HG02763 (cell line): ENCODE data around the gene KCNQ4.

Source experiments
- ATAC-seq: cut with Tn5 transposase; IDR thresholded peaks from one replicate; pipeline ENCODE4 v1.9.1; 2021; ENCODE audit warnings: mild to moderate bottlenecking, moderate library complexity; ENCODE audit not compliant: unreplicated experiment

KCNQ4 gene

GRCh38 chr1:40857737-40858136 is 74.2 kb downstream of the KCNQ4 start:
- ATAC-seq, result no peak

GRCh38 chr1:40858856-40859416 is 75.3 kb downstream of the KCNQ4 start:
- no peak for ATAC-seq

DNA sequence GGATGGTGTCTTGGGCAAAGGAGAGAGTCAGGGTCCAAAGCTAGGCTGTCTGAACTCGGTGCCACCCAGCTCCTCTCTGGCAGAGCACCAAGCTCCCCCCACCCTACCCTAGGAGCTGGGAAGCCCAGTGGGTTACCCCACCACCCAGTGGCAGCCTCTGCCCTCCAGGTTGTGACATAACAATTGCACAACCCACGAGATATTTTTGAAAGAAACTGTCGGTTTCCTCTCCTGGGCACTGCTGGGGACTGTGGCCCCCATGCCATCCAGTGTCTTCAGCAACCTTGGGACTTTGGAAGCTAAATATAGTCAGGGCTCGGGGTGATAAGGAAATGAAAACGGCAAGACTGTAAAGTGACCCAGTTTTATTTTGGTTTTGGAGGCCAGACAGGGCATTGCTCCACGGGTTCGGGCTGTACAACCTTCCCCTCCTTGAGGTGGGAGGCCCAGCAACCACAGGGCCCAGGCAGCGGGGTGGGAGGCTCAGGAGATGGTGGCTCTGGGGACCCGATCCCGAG is 77.2 kb downstream of the KCNQ4 start:
- no peak for ATAC-seq

DNA sequence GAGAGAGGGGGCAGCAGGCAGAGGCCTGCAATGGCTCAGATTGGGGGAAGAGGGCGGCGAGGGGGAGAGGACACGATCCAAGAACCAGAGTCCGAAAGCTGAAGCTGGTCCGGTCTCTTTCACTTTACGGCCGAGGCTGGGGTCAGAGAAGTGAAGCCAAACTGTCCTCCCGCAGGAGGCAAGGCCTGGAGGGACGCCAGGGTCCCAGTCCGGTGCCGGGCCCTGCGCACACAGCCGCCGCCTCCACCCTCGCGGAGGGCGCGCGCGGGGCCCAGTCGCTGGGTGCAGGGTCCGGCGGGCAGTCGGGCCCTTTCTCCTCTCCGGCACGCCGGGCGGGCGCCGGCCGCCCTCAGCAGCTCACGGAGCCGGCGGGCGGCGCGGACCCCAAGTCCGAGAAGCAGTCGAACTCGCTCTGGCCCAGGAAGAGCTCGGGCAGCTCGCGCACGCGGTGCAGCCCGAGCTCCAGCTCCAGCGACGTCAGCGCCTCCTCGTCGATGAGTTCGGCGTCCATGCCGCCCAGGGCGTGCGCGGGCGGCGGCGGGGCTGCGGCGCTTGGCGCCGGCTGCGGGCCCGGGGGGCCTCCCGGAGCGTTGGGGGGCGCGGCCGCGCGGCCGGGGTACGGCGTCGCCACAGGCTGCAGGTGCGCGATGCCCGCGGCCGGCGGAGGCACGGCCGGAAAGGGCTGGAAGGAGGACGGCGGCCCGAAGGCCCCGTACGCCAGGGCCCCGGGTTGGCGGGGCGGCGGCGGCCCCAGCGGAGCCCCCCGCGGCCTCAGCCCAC is 77.8 kb downstream of the KCNQ4 start:
- ATAC-seq, result peak; percentile 1

DNA sequence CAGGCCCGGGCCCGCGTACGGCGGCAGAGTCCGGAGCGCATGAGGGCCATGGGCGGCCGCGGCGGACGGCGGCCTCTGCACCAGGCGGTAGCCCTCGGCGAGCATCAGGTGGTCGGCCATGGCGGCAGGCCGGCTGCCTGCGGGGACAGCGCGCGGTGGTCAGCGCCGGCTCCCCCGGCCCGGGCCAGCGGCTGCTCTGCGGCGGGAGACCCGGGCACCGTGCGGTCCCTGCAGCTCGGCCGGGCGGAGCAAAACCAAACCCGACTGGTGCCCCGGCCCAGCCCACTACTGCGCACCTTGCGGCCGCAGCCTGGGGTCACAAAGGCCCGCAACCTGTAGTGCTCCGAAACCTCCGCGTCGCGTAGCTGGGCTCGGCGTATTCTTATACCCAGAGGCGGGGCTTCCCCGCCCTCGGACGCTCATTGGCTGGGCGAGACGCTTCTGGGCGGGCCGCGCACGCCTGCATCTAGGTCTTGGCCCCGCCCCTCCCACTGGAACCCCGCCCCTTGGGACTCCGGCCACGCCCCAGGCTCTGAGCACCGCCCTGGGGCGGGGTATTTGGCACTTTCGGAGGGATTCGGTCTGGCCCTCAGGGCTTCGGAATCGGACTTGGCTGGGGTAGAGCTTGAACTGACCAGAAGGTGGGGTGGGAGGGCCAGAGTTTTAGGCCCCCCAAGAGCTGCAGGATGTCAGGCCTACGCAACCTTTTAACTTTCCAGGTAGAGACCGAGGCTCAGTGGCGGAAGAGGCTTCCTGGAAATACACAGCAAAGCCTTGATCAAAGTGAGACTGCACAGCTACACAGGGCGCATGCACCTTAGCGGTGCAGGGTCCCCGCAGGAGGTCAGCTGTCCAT is 78.6 kb downstream of the KCNQ4 start, which contains the start of gene CITED4:
TSS of gene CITED4 (minus strand) at position 356 of the 856 bp plus-strand sequence. CDS start at position 120, 236 bp downstream.
- ATAC-seq, result peak; percentile 94

DNA sequence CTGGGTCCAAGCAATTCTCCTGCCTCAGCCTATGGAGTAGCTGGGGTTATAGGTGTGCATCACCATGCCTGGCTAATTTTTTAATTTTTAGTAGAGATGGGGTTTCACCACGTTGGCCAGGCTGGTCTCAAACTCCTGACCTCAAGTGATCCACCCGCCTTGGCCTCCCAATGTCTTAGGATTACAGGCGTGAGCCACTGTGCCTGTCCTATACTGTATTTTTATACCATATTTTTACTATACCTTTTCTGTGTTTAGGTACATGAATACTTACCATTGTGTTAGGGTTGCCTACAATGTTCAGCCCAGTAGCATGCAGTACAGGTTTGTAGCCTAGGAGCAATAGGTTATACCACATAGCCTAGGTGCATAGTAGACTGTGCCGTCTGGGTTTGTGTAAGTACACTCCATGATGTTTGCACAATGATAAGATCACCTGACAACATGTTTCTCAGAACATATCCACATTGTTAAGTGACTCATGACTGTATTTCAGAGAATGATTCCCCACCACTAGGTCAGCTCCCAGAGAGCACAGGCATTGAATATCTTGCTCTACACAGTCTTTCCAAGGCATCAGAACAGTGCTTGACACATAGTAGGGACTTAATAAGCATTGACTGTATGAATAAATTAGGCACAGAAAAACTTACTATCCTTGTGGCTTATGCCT is 84.6 kb downstream of the KCNQ4 start:
- ATAC-seq, result no peak

DNA sequence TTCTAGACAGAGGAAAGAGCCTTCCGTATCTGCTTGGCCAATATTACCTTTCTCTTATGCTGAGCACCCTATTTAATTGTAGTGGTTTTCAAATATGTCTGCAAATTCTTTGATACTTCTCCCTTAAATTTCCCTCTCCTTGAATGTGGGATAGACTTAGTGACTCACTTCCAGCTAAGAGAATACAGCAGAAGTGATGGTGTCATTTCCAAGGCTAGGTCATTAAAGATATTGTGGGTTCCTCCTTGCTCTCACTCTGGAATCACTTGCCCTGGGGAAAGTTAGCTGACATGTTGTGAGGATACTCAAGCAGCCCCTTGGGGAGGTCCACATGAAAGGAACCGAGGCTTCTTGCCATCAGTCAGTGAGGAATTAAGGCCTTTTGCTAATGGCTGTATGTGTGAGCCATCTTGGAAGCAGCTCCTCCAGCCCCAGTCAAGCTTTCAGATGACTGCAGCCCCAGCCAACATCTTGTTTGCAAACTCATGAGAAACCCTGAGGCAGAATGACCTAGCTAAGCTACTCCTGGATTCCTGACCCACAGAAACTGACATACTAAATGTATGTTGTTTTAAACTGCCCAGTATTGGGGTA is 86.6 kb downstream of the KCNQ4 start:
- ATAC-seq, result no peak

DNA sequence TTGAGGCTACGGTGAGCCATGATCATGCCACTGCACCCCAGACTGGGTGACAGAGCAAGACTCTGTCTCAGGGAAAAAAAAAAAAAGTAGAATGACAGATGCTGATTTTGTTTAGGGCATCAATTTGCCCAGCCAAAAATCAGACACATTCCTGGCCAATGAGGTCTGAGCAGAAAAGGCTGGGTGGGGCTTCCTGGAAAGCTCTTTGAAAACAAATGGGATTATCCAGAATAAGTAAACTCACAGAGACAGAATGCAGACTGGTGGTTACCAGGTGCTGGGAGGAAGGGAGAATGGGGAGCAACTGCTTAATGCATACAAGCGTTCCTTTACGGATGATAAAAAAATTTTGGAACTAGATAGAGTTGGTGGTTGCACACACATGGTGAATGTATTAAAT is 88.7 kb downstream of the KCNQ4 start:
- no peak for ATAC-seq

DNA sequence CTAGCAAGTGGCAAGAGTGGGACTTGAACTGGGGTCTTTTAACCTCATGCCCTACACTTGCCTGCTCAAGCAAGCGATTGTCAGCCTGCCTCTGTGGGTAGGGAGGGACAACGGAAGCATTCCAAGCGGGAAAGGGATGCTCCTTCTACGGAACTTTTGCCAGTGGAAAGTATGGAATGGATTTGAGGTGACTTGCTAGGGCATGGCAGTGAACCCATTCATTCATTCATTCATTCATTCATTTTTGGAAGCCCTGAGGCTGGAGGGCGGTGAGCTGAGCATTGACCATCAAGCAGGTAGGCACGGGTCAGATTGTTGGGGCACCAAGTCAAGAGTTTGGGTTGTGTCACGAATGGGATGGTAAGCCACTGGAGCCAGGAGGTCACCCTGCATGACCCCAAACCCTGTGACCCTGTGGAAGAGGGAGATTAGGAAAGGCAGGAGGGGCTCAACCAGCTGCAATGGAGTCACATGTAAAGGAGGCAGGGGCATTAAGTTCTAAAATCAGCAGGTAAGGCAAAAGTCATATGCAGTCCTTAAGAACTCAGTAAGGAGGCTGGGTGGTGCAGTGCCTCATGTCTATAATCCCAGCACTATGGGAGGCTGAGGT is 90.4 kb downstream of the KCNQ4 start:
- no peak for ATAC-seq

DNA sequence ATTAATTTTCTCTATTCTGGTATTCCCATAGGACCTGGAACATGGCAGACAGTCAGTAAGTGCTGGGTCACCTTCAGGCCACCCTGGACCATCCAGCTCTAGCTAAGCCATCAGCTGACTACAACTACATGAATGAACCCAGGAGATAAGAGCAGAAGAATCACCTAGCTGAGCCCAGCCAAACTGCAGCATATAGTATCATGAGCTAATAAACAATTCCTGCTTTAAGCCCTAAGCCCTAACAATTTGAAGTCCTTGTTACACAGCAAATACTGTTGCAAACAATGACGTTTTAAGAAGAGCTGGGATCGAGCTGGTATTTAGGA is 92.8 kb downstream of the KCNQ4 start:
- ATAC-seq, result no peak

GRCh38 chr1:40876891-40877290 is 93.3 kb downstream of the KCNQ4 start:
- ATAC-seq, result no peak

DNA sequence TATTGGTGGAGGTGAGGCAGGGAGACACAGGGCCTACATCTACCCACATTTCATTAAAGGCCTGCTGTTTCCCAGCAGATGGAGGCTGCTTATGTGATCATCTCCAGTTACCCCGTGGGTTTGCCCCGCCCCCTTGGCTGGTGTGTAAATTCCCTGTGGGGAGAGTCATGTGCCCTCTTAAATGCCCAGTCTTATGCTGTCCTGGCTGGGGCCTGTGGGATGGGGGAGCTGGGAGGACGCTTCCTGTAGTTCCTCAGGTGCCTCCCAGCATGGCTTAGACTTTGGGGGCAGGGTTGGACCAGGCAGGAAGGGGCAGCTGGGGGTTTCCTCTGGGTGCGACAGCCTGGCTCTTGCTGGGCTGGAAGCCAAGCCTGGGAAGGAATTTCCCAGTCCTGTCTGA is 94.1 kb downstream of the KCNQ4 start:
- ATAC-seq, result no peak

DNA sequence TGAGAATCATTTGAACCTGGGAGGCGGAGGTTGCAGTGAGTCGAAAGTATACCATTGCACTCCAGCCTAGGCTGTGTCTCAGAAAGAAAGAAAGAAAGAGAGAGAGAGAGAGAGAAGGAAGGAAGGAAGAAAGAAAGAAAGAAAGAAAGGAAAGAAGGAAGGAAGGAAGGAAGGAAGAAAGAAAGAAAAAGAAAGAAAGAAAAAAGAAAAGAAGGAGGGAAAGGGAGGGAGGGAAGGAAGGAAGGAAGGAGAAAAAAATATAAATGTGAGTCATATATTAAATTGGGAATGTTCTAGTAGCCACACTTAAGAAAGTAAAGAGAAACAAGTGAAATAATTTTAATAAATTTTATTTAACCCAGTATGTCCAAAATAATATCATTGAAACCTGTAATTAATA is 95.3 kb downstream of the KCNQ4 start:
- no peak for ATAC-seq

DNA sequence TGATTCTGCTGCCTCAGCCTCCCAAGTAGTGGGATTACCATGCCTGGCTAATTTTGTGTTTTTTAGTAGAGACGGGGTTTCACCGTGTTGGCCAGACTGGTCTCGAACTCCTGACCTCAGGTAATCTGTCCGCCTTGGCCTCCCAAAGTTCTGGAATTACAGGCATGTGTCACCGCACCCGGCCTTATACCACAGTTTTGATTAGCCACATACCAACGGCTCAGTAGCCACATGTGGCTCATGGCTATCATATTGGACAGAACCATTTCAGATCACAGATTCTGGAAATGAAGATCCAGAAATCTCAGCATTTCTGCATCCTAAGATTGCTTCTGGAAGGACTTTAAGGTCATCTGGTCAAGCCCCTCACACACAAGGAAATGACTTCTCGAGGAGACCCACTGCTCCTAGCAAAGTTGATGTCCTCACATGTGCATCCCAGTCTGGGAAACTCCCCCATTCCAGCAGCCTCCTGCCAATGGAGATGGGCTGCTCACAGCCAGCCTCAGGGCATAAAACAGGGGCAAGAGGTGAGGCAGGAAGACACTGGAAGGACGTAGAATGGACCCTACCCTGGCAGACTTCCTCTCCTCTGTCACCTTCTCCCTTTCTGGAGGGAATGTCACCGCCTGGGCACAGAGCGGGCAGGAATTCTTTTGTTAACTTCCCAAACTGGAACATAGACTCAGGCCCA is 96.0 kb downstream of the KCNQ4 start:
- no peak for ATAC-seq

DNA sequence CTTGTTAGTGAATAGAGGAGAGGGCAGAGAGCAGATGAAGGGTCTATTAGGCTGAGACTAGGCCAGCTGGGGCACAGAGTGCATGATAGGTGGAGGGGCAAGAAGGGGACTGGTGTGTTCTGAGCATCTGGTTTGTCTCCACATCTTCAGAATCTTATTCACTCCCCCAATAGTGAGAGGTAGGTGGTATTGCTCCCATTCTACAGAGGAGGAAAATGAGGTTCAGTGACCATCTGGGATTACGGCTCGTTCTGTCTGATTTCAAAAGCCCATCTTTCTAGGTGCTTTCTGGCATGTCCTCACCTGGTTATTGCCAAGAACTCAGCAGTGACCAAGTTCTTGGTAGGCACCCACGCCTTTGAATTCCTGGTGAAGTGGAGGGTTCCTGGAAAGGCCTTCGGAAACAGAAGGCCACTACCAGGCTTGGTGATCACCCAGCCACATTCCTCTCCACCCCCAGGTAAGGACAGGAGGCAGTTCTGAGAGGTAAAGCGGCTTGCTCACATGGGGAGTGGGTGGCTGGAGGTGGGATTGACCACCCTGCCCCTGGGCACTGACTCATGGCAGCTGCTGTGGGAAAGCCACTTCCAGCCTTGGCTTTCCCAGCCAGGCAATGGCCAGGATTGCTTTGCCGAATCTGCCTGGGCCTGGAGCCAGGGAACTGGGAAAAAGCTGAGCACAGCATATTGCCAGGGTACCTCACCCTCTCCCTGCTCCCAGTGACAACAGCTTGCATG is 97.4 kb downstream of the KCNQ4 start:
- no peak for ATAC-seq

DNA sequence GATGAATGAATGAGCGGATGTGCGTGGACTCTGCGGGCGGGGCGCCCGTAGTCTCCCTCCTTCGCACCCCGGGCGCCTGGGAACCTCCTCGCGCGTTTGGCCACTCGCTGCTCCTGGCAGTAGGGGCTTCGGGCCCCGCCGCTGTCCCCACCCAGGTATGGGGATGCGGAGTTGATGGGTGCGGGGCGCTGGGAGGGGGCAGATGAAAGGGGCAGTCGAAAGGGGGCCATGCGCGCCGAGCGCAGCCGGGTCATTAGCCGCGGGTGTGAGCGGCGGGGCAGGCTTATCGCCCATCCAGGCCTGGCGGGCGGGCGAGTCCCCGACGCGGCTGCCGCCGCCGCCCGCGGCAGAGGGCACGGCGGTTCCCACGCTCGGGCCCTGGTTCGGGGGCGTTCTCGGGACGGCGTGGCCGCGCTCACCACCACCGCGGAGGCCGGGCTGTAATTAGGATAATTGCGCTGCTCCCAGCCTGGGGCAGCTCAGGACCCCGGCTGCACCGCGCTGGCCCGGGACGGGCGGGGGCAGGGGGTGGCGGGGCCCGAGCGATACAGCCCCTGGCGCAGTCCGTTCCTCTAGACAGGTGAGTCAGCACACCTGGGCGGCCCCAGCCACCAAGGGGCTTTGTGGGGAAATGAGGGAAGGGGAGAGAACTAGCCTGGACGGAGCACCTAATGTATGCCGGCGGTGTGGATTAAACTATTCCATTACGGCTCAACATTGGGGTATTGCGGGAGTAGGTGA is 100.6 kb downstream of the KCNQ4 start:
- ATAC-seq, result no peak

- no peak for ATAC-seq
These were observed 102.9 kb downstream of the KCNQ4 start for GRCh38 chr1:40886318-40887011.

DNA sequence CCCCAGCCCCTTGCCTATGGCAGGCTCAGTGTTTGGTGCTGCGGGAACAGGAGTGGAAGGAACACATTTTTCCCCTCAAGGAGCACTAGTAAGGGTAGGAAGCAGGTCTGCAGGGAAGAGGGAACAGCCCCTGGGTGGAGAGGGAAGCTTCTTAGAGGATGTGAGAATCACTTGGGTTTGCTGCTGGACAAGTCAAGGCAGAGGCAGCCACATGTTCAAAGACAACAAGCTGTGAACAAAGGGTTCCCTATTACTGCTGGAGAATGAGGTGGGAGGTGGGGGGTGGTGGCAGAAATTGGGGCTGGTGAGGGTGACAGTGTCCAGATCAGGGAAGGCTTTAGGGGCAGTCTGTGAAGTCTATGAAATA is 103.4 kb downstream of the KCNQ4 start:
- no peak for ATAC-seq
